ENCODE data around the gene FANCD2. TPM values are rescaled to one million over a fixed set of nuclear protein-coding genes. Genes with fewer than 3 reads are reported as not detected.
"Not testable (repeated sequence)": the region's sequence is repeated elsewhere in the genome, so short reads cannot be mapped to it uniquely, and the experiment has no call there.

The FANCD2 gene
- total RNA-seq, 6 donors from 2014 or later = 3.0 to 23.0 (median 5.8) TPM

GRCh38 chr3:10119376-10119775 is 93.1 kb downstream of the FANCD2 start:
- H3K27me3 ChIP-seq = no peaks in the 10 kb centered on the region
- no peak overlapping the region for H3K4me3 ChIP-seq
- H3K27ac ChIP-seq = no peak overlapping the region
- peaks cover 15 to 35% (median 24%) of the 10 kb centered on the region in 4 donors for H3K4me1 ChIP-seq
- ATAC-seq (ENCODE audit: low FRiP score in 2 of 2) = no peak
- TF ChIP-seq EP300 (IDR thresholded peaks at IDR 0.05) (no peak), CTCF (IDR thresholded peaks at IDR 0.05) (no peak), POLR2AphosphoS5 (IDR thresholded peaks at IDR 0.05) (no peak), POLR2A (IDR thresholded peaks at IDR 0.05) (no peak)
- peaks cover 0 to 22% (median 2%) of the 10 kb centered on the region in 4 donors for H3K36me3 ChIP-seq
- no peaks in the 10 kb centered on the region for H3K9me3 ChIP-seq
- no peak for DNase-seq
- 82 to 86% methylated on average over 4 of the region's 4 CpGs for WGBS, 2 donors

GRCh38 chr3:10121064-10121463 is 94.8 kb downstream of the FANCD2 start:
- 93 to 96% methylated on average over 2 of the region's 2 CpGs for WGBS, 2 donors
- DNase-seq = no peak
- Histone ChIP-seq H3K27ac (no peak overlapping the region), H3K27me3 (no peaks in the 10 kb centered on the region), H3K4me3 (no peak overlapping the region), H3K4me1 (peaks cover 18 to 27% (median 23%) of the 10 kb centered on the region in 4 donors), H3K36me3 (peaks cover 3 to 37% (median 11%) of the 10 kb centered on the region in 4 donors), H3K9me3 (no peaks in the 10 kb centered on the region)
- no peak for ATAC-seq (ENCODE audit: low FRiP score in 2 of 2)
- TF ChIP-seq CTCF (IDR thresholded peaks at IDR 0.05) = no peak
- no peak for TF ChIP-seq EP300 (IDR thresholded peaks at IDR 0.05)
- TF ChIP-seq POLR2AphosphoS5 (IDR thresholded peaks at IDR 0.05) = no peak
- TF ChIP-seq POLR2A (IDR thresholded peaks at IDR 0.05) = no peak

GRCh38 chr3:10122724-10123123 is 96.5 kb downstream of the FANCD2 start:
- Histone ChIP-seq H3K36me3 (peaks cover 8 to 53% (median 27%) of the 10 kb centered on the region in 4 donors), H3K27me3 (no peaks in the 10 kb centered on the region), H3K9me3 (no peaks in the 10 kb centered on the region), H3K27ac (no peak overlapping the region), H3K4me1 (peaks cover 4 to 10% (median 7%) of the 10 kb centered on the region in 4 donors), H3K4me3 (no peak overlapping the region)
- WGBS, 2 donors = 84 to 87% methylated on average over 4 of the region's 4 CpGs
- no peak for TF ChIP-seq EP300 (IDR thresholded peaks at IDR 0.05)
- no peak for TF ChIP-seq CTCF (IDR thresholded peaks at IDR 0.05)
- TF ChIP-seq POLR2A (IDR thresholded peaks at IDR 0.05) = no peak
- no peak for TF ChIP-seq POLR2AphosphoS5 (IDR thresholded peaks at IDR 0.05)
- DNase-seq = no peak
- no peak for ATAC-seq (ENCODE audit: low FRiP score in 2 of 2)

GRCh38 chr3:10135872-10136271 is 109.6 kb downstream of the FANCD2 start:
- H3K4me1 ChIP-seq; H3K27ac ChIP-seq; H3K9me3 ChIP-seq; H3K36me3 ChIP-seq; DNase-seq; H3K4me3 ChIP-seq; ATAC-seq (ENCODE audit: low FRiP score in 2 of 2); H3K27me3 ChIP-seq: not testable (repeated sequence)
- 91 to 92% methylated on average over 9 of the region's 9 CpGs for WGBS, 2 donors

- ATAC-seq (ENCODE audit: low FRiP score in 2 of 2) = no peak
- H3K4me3 ChIP-seq = no peak overlapping the region
- H3K36me3 ChIP-seq = no peaks in the 10 kb centered on the region
- peaks cover 0 to 5% (median 0%) of the 10 kb centered on the region in 4 donors for H3K4me1 ChIP-seq
- H3K9me3 ChIP-seq = no peaks in the 10 kb centered on the region
- TF ChIP-seq EP300 (IDR thresholded peaks at IDR 0.05) (no peak), CTCF (IDR thresholded peaks at IDR 0.05) (no peak), POLR2AphosphoS5 (IDR thresholded peaks at IDR 0.05) (no peak), POLR2A (IDR thresholded peaks at IDR 0.05) (no peak)
- H3K27me3 ChIP-seq = no peaks in the 10 kb centered on the region
- peak in 1 of 2 donors; percentile 69 for DNase-seq
- no peak overlapping the region for H3K27ac ChIP-seq
- 89 to 90% methylated on average over 9 to 19 of the region's 25 CpGs for WGBS, 2 donors
Observed at GRCh38 chr3:10136426-10137005, 110.3 kb downstream of the FANCD2 start.
